ENCODE data around the gene CDH12.

DNA sequence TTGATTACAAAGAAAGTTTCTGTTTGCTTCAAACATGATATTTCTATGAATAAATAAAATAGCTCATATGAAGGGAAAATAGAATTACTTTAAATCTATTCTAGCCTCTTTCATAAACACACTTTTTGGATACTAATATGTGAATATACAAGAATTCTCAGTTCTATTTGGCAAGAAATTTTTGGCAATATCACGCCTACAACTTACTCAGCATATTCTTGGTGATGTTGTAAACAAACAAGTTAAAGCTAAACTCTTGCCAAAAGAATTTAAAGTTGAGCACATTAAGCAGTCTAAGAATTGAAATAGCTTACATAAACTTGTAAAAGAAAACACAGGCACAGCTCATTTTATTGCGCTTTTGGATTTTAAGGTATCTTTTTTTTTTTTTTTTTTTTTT lies 209.8 kb downstream of the CDH12 start:
- TF ChIP-seq, protein P1, sequence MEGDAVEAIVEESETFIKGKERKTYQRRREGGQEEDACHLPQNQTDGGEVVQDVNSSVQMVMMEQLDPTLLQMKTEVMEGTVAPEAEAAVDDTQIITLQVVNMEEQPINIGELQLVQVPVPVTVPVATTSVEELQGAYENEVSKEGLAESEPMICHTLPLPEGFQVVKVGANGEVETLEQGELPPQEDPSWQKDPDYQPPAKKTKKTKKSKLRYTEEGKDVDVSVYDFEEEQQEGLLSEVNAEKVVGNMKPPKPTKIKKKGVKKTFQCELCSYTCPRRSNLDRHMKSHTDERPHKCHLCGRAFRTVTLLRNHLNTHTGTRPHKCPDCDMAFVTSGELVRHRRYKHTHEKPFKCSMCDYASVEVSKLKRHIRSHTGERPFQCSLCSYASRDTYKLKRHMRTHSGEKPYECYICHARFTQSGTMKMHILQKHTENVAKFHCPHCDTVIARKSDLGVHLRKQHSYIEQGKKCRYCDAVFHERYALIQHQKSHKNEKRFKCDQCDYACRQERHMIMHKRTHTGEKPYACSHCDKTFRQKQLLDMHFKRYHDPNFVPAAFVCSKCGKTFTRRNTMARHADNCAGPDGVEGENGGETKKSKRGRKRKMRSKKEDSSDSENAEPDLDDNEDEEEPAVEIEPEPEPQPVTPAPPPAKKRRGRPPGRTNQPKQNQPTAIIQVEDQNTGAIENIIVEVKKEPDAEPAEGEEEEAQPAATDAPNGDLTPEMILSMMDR (IDR thresholded peaks at IDR 0.05 in 2 of 3, conservative IDR thresholded peaks at IDR 0.05 in 1 of 3; ENCODE audit: borderline replicate concordance in 1 of 3, insufficient read depth in 1 of 3, low read depth in 2 of 3, low read length in 2 of 3): no peak
- TF ChIP-seq FOSL1 (IDR thresholded peaks at IDR 0.05; ENCODE audit: low read depth): no peak
- TF ChIP-seq POLR2A (IDR thresholded peaks at IDR 0.05; ENCODE audit: borderline replicate concordance, extremely low read depth, insufficient read depth, insufficient read length): no peak
